K562 (cell line): ENCODE results near the gene BCCIP. TPM values are rescaled to one million over a fixed set of nuclear protein-coding genes. Genes with fewer than 3 reads are reported as not detected.
A peak's percentile ranks its signal among the peaks of the same experiment; 100 is the strongest.

ENCODE experiments used
- DACH1 ChIP-seq: fragments of 450-650 bp; IDR thresholded peaks from 2 replicates; pipeline ENCODE4 v1.6.1; 2018; ENCODE audit not compliant: partially characterized antibody
- HSF4 ChIP-seq: fragments of 250-450 bp; sonication (Bioruptor Pico); IDR thresholded peaks from 2 replicates; pipeline ENCODE4 v2.1.2; 2022; ENCODE audit warnings: mild to moderate bottlenecking, moderate library complexity, borderline replicate concordance
- JUN ChIP-seq, 2 experiments: sonication (generic) in 1 of 2; formaldehyde crosslinking in 1 of 2; IDR thresholded peaks; 2 replicates each; pipeline versions ENCODE4 v1.6.1 to v1.8.0; 2012 to 2022; ENCODE audit warnings: borderline replicate concordance in 2 of 2, mild to moderate bottlenecking in 2 of 2, improper control_type of control experiment in 1 of 2, low read depth in 1 of 2, low read length in 1 of 2, missing genetic modification reagents in 1 of 2
- NR2C2 ChIP-seq, 2 experiments: fragments of 200-800 bp in 1 of 2; sonication (Bioruptor generic) in 1 of 2; sonication (generic) in 1 of 2; formaldehyde crosslinking in 1 of 2; IDR thresholded peaks; 2 replicates each; pipeline versions ENCODE4 v1.6.1 to v1.8.0; 2016 to 2022; ENCODE audit warnings: mild to moderate bottlenecking in 1 of 2, missing compliant biosample characterization in 1 of 2, missing genetic modification characterization in 1 of 2, missing genetic modification reagents in 1 of 2
- ZKSCAN1 ChIP-seq: fragments of 150-350 bp; IDR thresholded peaks from 2 replicates; pipeline ENCODE4 v1.6.1; 2016; ENCODE audit warnings: low read depth, low read length
- polyA plus RNA-seq, 8 experiments: library from polyadenylated mRNA; depleted of rRNA in 4 of 8; stranded (reverse) in 5 of 8; unstranded in 3 of 8; fragments of >200 nt; fragmentation: Nextera tagmentation in 2 of 8; fragmentation: Illumina TruSeq in 1 of 8; extraction: Ambion mirVana in 2 of 8; extraction: Trizol in 1 of 8; gene quantifications; 2 replicates each; pipeline versions ENCODE4 v1.2.1 to v1.2.3, GENCODE V29; 2011 to 2014; ENCODE audit warnings: inconsistent platforms in 1 of 8, missing spikeins in 1 of 8
- total RNA-seq, 7 experiments: library from RNA; depleted of rRNA in 6 of 7; stranded (reverse); fragments of >200 nt in 6 of 7; fragmentation: Illumina TruSeq in 2 of 7; extraction: Trizol in 2 of 7; gene quantifications; 2 replicates each; pipeline versions ENCODE4 v1.2.1 to v1.2.3, GENCODE V29; 2011 to 2021; ENCODE audit warnings: low replicate concordance in 1 of 7
- TF ChIP-seq, protein P1 (sequence below), 2 experiments: fragments of 200-800 bp in 1 of 2; sonication (Bioruptor generic) in 1 of 2; sonication (generic) in 1 of 2; formaldehyde crosslinking in 1 of 2; IDR thresholded peaks in 1 of 2; conservative IDR thresholded peaks in 1 of 2; 2 replicates each; pipeline versions ENCODE4 v1.5.0 to v1.6.1; 2016 to 2020; ENCODE audit warnings: missing compliant biosample characterization in 1 of 2, missing genetic modification characterization in 1 of 2, missing genetic modification reagents in 1 of 2
- TF ChIP-seq, protein P2 (sequence below): fragments of 250-450 bp; sonication (Bioruptor Pico); IDR thresholded peaks from 2 replicates; pipeline ENCODE4 v1.9.0; 2021; ENCODE audit warnings: mild to moderate bottlenecking, inconsistent platforms
- TF ChIP-seq, protein P3 (sequence below): fragments of 250-450 bp; sonication (Bioruptor Pico); IDR thresholded peaks from 2 replicates; pipeline ENCODE4 v1.8.0; 2021; ENCODE audit warnings: moderate library complexity, mild to moderate bottlenecking, inconsistent platforms
- TF ChIP-seq, protein P4 (sequence below): fragments of 450-650 bp; formaldehyde crosslinking; IDR thresholded peaks from 2 replicates; pipeline ENCODE4 v1.4.0; 2020; ENCODE audit warnings: mild to moderate bottlenecking, moderate library complexity
- TF ChIP-seq, protein P5 (sequence below): fragments of 450-650 bp; IDR thresholded peaks from 2 replicates; pipeline ENCODE4 v1.6.1; 2018; ENCODE audit warnings: mild to moderate bottlenecking, low read depth; ENCODE audit not compliant: partially characterized antibody
- TF ChIP-seq, protein P6 (sequence below): IDR thresholded peaks from 2 replicates; pipeline ENCODE4 v1.6.1; 2012; ENCODE audit warnings: low read depth, low read length, improper control_type of control experiment, borderline replicate concordance
- TF ChIP-seq, protein P7 (sequence below): sonication (generic); formaldehyde crosslinking; IDR thresholded peaks from 2 replicates; pipeline ENCODE4 v1.4.0; 2020; ENCODE audit warnings: mild to moderate bottlenecking, missing genetic modification reagents

The BCCIP gene
- total and polyA plus RNA-seq, 9 of the 15 experiments (the other 6 are each of a cell fraction or from before 2014, with no cell fraction given), result 95.1 to 204 (median 163) TPM

DNA sequence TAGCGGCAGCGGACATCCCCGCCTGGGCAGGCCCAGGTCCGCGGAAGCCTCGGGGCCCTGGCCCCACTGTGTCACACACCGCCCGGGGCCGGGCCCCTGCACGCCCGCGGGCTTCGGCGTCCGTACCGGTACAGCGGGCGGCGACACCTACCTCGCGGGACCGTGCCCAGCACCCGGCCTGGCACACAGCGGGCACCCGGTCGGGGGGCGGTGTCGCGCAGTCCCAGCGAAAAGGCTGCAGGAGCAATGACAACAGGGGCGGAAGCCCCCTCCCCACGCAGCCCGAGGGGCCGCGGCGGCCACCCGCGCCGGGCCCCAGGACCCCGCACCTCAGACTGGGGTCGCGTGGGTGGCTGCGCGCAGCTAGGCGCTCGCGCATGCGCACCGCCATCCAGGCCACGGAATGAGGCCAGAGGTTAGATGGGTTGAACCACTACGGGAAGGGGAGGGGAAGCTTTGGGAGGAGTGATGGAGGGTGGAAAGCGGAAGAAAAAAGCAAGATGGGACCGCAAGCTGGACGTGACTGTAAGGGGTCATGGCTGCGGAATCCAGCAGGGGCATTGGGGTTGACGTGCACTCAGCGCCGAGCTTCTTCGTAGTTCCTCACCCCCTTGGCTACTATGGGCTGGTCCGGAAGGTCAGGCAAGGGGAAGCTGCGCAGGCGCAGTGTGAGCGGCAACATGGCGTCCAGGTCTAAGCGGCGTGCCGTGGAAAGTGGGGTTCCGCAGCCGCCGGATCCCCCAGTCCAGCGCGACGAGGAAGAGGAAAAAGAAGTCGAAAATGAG is at the start of gene BCCIP, which contains the start of gene UROS (continued):
- TF ChIP-seq, protein P1, sequence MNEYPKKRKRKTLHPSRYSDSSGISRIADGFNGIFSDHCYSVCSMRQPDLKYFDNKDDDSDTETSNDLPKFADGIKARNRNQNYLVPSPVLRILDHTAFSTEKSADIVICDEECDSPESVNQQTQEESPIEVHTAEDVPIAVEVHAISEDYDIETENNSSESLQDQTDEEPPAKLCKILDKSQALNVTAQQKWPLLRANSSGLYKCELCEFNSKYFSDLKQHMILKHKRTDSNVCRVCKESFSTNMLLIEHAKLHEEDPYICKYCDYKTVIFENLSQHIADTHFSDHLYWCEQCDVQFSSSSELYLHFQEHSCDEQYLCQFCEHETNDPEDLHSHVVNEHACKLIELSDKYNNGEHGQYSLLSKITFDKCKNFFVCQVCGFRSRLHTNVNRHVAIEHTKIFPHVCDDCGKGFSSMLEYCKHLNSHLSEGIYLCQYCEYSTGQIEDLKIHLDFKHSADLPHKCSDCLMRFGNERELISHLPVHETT (CRISPR knock-in tag; conservative IDR thresholded peaks at IDR 0.05 in 1 of 2, IDR thresholded peaks at IDR 0.05 in 1 of 2), result no peak
- TF ChIP-seq, protein P2, sequence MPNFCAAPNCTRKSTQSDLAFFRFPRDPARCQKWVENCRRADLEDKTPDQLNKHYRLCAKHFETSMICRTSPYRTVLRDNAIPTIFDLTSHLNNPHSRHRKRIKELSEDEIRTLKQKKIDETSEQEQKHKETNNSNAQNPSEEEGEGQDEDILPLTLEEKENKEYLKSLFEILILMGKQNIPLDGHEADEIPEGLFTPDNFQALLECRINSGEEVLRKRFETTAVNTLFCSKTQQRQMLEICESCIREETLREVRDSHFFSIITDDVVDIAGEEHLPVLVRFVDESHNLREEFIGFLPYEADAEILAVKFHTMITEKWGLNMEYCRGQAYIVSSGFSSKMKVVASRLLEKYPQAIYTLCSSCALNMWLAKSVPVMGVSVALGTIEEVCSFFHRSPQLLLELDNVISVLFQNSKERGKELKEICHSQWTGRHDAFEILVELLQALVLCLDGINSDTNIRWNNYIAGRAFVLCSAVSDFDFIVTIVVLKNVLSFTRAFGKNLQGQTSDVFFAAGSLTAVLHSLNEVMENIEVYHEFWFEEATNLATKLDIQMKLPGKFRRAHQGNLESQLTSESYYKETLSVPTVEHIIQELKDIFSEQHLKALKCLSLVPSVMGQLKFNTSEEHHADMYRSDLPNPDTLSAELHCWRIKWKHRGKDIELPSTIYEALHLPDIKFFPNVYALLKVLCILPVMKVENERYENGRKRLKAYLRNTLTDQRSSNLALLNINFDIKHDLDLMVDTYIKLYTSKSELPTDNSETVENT (CRISPR knock-in tag), result 0 out of 2 replicates have a peak, but pooled peaks have one; percentile 16
- TF ChIP-seq DACH1, result no peak
- TF ChIP-seq, protein P3, sequence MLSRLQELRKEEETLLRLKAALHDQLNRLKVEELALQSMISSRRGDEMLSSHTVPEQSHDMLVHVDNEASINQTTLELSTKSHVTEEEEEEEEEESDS (CRISPR knock-in tag), result no peak
- TF ChIP-seq, protein P4, sequence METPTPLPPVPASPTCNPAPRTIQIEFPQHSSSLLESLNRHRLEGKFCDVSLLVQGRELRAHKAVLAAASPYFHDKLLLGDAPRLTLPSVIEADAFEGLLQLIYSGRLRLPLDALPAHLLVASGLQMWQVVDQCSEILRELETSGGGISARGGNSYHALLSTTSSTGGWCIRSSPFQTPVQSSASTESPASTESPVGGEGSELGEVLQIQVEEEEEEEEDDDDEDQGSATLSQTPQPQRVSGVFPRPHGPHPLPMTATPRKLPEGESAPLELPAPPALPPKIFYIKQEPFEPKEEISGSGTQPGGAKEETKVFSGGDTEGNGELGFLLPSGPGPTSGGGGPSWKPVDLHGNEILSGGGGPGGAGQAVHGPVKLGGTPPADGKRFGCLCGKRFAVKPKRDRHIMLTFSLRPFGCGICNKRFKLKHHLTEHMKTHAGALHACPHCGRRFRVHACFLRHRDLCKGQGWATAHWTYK, result peak; percentile 95
- peak; percentile 92 for TF ChIP-seq NR2C2 (CRISPR knock-in tag; IDR thresholded peaks at IDR 0.05)
- peak; percentile 99 for TF ChIP-seq NR2C2 (tag; IDR thresholded peaks at IDR 0.05)
- TF ChIP-seq JUN (IDR thresholded peaks at IDR 0.05; ENCODE audit: borderline replicate concordance, low read depth, low read length), result no peak
- TF ChIP-seq JUN (CRISPR knock-in tag; IDR thresholded peaks at IDR 0.05; ENCODE audit: borderline replicate concordance), result no peak
- no peak for TF ChIP-seq ZKSCAN1
- TF ChIP-seq, protein P5, sequence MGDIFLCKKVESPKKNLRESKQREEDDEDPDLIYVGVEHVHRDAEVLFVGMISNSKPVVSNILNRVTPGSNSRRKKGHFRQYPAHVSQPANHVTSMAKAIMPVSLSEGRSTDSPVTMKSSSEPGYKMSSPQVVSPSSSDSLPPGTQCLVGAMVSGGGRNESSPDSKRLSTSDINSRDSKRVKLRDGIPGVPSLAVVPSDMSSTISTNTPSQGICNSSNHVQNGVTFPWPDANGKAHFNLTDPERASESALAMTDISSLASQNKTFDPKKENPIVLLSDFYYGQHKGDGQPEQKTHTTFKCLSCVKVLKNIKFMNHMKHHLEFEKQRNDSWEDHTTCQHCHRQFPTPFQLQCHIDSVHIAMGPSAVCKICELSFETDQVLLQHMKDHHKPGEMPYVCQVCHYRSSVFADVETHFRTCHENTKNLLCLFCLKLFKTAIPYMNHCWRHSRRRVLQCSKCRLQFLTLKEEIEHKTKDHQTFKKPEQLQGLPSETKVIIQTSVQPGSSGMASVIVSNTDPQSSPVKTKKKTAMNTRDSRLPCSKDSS, result no peak
- no peak for TF ChIP-seq HSF4 (CRISPR knock-in tag)
- TF ChIP-seq, protein P6, sequence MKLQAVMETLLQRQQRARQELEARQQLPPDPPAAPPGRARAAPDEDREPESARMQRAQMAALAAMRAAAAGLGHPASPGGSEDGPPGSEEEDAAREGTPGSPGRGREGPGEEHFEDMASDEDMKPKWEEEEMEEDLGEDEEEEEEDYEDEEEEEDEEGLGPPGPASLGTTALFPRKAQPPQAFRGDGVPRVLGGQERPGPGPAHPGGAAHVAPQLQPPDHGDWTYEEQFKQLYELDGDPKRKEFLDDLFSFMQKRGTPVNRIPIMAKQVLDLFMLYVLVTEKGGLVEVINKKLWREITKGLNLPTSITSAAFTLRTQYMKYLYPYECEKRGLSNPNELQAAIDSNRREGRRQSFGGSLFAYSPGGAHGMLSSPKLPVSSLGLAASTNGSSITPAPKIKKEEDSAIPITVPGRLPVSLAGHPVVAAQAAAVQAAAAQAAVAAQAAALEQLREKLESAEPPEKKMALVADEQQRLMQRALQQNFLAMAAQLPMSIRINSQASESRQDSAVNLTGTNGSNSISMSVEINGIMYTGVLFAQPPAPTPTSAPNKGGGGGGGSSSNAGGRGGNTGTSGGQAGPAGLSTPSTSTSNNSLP, result no peak
- TF ChIP-seq, protein P7, sequence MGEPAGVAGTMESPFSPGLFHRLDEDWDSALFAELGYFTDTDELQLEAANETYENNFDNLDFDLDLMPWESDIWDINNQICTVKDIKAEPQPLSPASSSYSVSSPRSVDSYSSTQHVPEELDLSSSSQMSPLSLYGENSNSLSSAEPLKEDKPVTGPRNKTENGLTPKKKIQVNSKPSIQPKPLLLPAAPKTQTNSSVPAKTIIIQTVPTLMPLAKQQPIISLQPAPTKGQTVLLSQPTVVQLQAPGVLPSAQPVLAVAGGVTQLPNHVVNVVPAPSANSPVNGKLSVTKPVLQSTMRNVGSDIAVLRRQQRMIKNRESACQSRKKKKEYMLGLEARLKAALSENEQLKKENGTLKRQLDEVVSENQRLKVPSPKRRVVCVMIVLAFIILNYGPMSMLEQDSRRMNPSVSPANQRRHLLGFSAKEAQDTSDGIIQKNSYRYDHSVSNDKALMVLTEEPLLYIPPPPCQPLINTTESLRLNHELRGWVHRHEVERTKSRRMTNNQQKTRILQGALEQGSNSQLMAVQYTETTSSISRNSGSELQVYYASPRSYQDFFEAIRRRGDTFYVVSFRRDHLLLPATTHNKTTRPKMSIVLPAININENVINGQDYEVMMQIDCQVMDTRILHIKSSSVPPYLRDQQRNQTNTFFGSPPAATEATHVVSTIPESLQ (CRISPR knock-in tag), result no peak
